Natural killer cell treated with Interleukin-12 subunit alpha and Interleukin-12 subunit beta and Interleukin-15 and Interleukin-18, amount 100 ng/mL, for 72 hours (primary cell): ENCODE measurements around the gene TRIM52. TPM values are rescaled to one million over a fixed set of nuclear protein-coding genes. Genes with fewer than 3 reads are reported as not detected.
A peak's percentile ranks its signal among the peaks of the same experiment; 100 is the strongest.

ENCODE experiments used
- ATAC-seq, 2 donors: fragments of 150-1000 bp; cut with Tn5 transposase in 1 of 2; sonication (Bioruptor Pico), chemical (Tn5 transposase) in 1 of 2; 2 replicates each; pipeline ENCODE4 v1.10.0; 2021
- DNase-seq: peaks from one replicate; pipeline ENCODE4 v3.0.0; 2022; ENCODE audit warnings: low spot score
- H3K27ac Mint-ChIP-seq, 2 donors: 1 replicate in 1 of 2; 2 replicates in 1 of 2; pipeline ENCODE4 v1.8.0; 2022; ENCODE audit warnings: mixed read lengths in 2 of 2, mild to moderate bottlenecking in 1 of 2, moderate library complexity in 1 of 2
- H3K27me3 Mint-ChIP-seq, 2 donors: 1 replicate in 1 of 2; 2 replicates in 1 of 2; pipeline ENCODE4 v1.8.0; 2022; ENCODE audit warnings: mixed read lengths in 2 of 2
- H3K36me3 Mint-ChIP-seq: one replicate; pipeline ENCODE4 v1.8.0; 2022; ENCODE audit warnings: mixed read lengths
- H3K4me1 Mint-ChIP-seq, 2 donors: 1 replicate in 1 of 2; 2 replicates in 1 of 2; pipeline ENCODE4 v1.8.0; 2022; ENCODE audit warnings: low read depth in 2 of 2, mixed read lengths in 2 of 2, mild to moderate bottlenecking in 1 of 2
- H3K4me3 Mint-ChIP-seq: one replicate; pipeline ENCODE4 v1.8.0; 2022; ENCODE audit warnings: mixed read lengths
- H3K9me3 Mint-ChIP-seq: 2 replicates; pipeline ENCODE4 v1.8.0; 2022; ENCODE audit warnings: mixed read lengths
- total RNA-seq, 2 donors: library from RNA; stranded (reverse); gene quantifications; one replicate each; pipeline ENCODE4 v1.2.3, GENCODE V29; 2022

Gene TRIM52
- total RNA-seq, 2 donors from 2014 or later = 22.3 to 33.2 TPM

- peaks cover 28% of the 10 kb centered on the region for H3K36me3 Mint-ChIP-seq
- no peaks in the 10 kb centered on the region for H3K9me3 Mint-ChIP-seq
- peaks cover 56 to 65% of the 10 kb centered on the region in 2 donors for H3K4me1 Mint-ChIP-seq
- ATAC-seq = peak; percentile 77 to 86
- DNase-seq = peak; percentile 91
- H3K27me3 Mint-ChIP-seq = no peaks in the 10 kb centered on the region
- peak within 1 kb of the TSS; percentile 97 for H3K4me3 Mint-ChIP-seq
- peak within 1 kb of the TSS; percentile 100 for H3K27ac Mint-ChIP-seq
These were observed 17.2 kb downstream of the TRIM52 start, which contains the start of gene RACK1 for GRCh38 chr5:181243564-181244343. RACK1 (minus strand) TSS chr5:181243906; CDS start chr5:181243800, 106 bp downstream.

GRCh38 chr5:181243018-181243563 is 17.9 kb downstream of the TRIM52 start:
- Mint-ChIP-seq H3K4me3 (peak overlapping the region; percentile 97), H3K36me3 (peaks cover 34% of the 10 kb centered on the region), H3K27ac (peak overlapping the region; percentile 100), H3K4me1 (peaks cover 57 to 63% of the 10 kb centered on the region in 2 donors), H3K9me3 (no peaks in the 10 kb centered on the region), H3K27me3 (no peaks in the 10 kb centered on the region)
- no peak for DNase-seq
- ATAC-seq = peak in 1 of 2 donors; percentile 2

GRCh38 chr5:181242031-181242451 is 18.9 kb downstream of the TRIM52 start:
- Mint-ChIP-seq H3K36me3 (peaks cover 45% of the 10 kb centered on the region), H3K4me1 (peaks cover 57 to 58% of the 10 kb centered on the region in 2 donors), H3K27me3 (no peaks in the 10 kb centered on the region), H3K4me3 (peak overlapping the region; percentile 97), H3K27ac (peak overlapping the region; percentile 100), H3K9me3 (no peaks in the 10 kb centered on the region)
- DNase-seq (no peak), ATAC-seq (no peak)

- H3K4me3 Mint-ChIP-seq = peak overlapping the region; percentile 97
- H3K4me1 Mint-ChIP-seq = peaks cover 58 to 59% of the 10 kb centered on the region in 2 donors
- DNase-seq = peak; percentile 80
- ATAC-seq = peak; percentile 65 to 79
- H3K36me3 Mint-ChIP-seq = peaks cover 51% of the 10 kb centered on the region
- H3K9me3 Mint-ChIP-seq = no peaks in the 10 kb centered on the region
- peak overlapping the region; percentile 100 for H3K27ac Mint-ChIP-seq
- H3K27me3 Mint-ChIP-seq = no peaks in the 10 kb centered on the region
These were observed 19.5 kb downstream of the TRIM52 start for GRCh38 chr5:181241393-181241975.

GRCh38 chr5:181239062-181239663 is 21.8 kb downstream of the TRIM52 start:
- no peak for DNase-seq
- Mint-ChIP-seq H3K27me3 (no peaks in the 10 kb centered on the region), H3K4me3 (peak overlapping the region; percentile 69), H3K4me1 (peaks cover 42 to 44% of the 10 kb centered on the region in 2 donors), H3K27ac (peak overlapping the region; percentile 54 to 64), H3K36me3 (peaks cover 58% of the 10 kb centered on the region), H3K9me3 (no peaks in the 10 kb centered on the region)
- no peak for ATAC-seq

- peak overlapping the region; percentile 28 to 64 for H3K27ac Mint-ChIP-seq
- H3K4me1 Mint-ChIP-seq = peaks cover 35 to 38% of the 10 kb centered on the region in 2 donors
- no peaks in the 10 kb centered on the region for H3K9me3 Mint-ChIP-seq
- H3K27me3 Mint-ChIP-seq = no peaks in the 10 kb centered on the region
- peaks cover 55% of the 10 kb centered on the region for H3K36me3 Mint-ChIP-seq
- no peak for ATAC-seq
- peak overlapping the region; percentile 21 for H3K4me3 Mint-ChIP-seq
- peak; percentile 28 for DNase-seq
These were observed 23.1 kb downstream of the TRIM52 start for GRCh38 chr5:181237729-181238385.

GRCh38 chr5:181236954-181237641 is 23.8 kb downstream of the TRIM52 start:
- Mint-ChIP-seq H3K36me3 (peaks cover 49% of the 10 kb centered on the region), H3K9me3 (no peaks in the 10 kb centered on the region), H3K4me1 (peaks cover 27 to 33% of the 10 kb centered on the region in 2 donors), H3K27me3 (no peaks in the 10 kb centered on the region), H3K27ac (peak overlapping the region in 1 of 2 donors; percentile 18), H3K4me3 (no peak overlapping the region)
- DNase-seq (no peak), ATAC-seq (no peak)

- H3K9me3 Mint-ChIP-seq = no peaks in the 10 kb centered on the region
- H3K4me1 Mint-ChIP-seq = peaks cover 21 to 29% of the 10 kb centered on the region in 2 donors
- no peaks in the 10 kb centered on the region for H3K27me3 Mint-ChIP-seq
- peak overlapping the region in 1 of 2 donors; percentile 18 for H3K27ac Mint-ChIP-seq
- no peak overlapping the region for H3K4me3 Mint-ChIP-seq
- peaks cover 45% of the 10 kb centered on the region for H3K36me3 Mint-ChIP-seq
- DNase-seq = peak; percentile 2
- no peak for ATAC-seq
These were observed 24.5 kb downstream of the TRIM52 start for GRCh38 chr5:181236471-181236870.

GRCh38 chr5:181235689-181236366 is 25.1 kb downstream of the TRIM52 start:
- H3K27me3 Mint-ChIP-seq = no peaks in the 10 kb centered on the region
- H3K9me3 Mint-ChIP-seq = no peaks in the 10 kb centered on the region
- peaks cover 18 to 25% of the 10 kb centered on the region in 2 donors for H3K4me1 Mint-ChIP-seq
- peaks cover 42% of the 10 kb centered on the region for H3K36me3 Mint-ChIP-seq
- no peak overlapping the region for H3K4me3 Mint-ChIP-seq
- peak overlapping the region; percentile 11 to 47 for H3K27ac Mint-ChIP-seq
- DNase-seq (peak; percentile 15), ATAC-seq (peak in 1 of 2 donors; percentile 2)

- Mint-ChIP-seq H3K9me3 (no peaks in the 10 kb centered on the region), H3K27me3 (no peaks in the 10 kb centered on the region), H3K4me3 (no peak overlapping the region), H3K27ac (peak overlapping the region; percentile 11 to 47), H3K4me1 (peaks cover 18 to 28% of the 10 kb centered on the region in 2 donors), H3K36me3 (peaks cover 42% of the 10 kb centered on the region)
- DNase-seq (peak; percentile 28), ATAC-seq (no peak)
These were observed 25.6 kb downstream of the TRIM52 start for GRCh38 chr5:181235323-181235688.

- Mint-ChIP-seq H3K4me1 (peaks cover 22 to 31% of the 10 kb centered on the region in 2 donors), H3K36me3 (peaks cover 46% of the 10 kb centered on the region), H3K27ac (peak overlapping the region; percentile 11 to 47), H3K9me3 (no peaks in the 10 kb centered on the region), H3K4me3 (no peak overlapping the region), H3K27me3 (no peaks in the 10 kb centered on the region)
- DNase-seq = peak; percentile 23
- peak; percentile 32 to 33 for ATAC-seq
These were observed 26.3 kb downstream of the TRIM52 start for GRCh38 chr5:181234455-181235306.
